ENCODE data around the gene GABRG3.

The GABRG3 gene
- long read RNA-seq, result 0 reads

DNA sequence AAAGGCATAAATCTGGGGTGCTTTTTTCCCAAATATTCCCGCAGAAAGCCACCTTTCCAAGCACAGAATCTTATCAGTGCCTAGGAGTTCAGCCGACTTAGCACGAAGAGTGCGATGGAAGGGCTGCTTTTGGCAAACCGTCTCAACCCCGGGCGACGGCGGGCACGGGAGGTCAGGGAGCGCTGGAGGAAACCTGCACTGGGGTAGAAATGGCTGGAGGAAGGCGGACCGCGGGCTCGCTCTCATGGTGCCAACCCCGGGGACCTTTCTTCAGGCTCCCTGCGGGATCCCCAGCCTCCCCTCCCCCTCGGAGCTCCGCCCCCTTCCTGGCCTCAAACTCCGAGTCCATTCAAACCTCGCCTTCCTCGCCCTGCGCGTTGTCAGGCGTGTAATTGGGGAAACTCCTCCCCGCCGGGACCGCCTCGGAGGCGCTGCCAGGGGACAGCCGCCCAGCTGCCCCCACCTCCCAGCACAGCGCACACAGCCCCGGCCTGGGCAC is at the start of gene GABRG3:
Gene GABRG3 (plus strand): TSS at position 470 of the 499 bp plus-strand sequence.
- Histone ChIP-seq H3K27ac (replicated peaks) (no peak within 1 kb of the TSS), H3K4me3 (replicated peaks; ENCODE audit: insufficient read depth, low read length) (no peak within 1 kb of the TSS), H3K27me3 (ENCODE audit: insufficient read depth, poor library complexity, severe bottlenecking) (peaks cover 13% of the 10 kb centered on the region)
- DNase-seq (ENCODE audit: low read depth in 1 of 2, low spot score in 1 of 2), result no peak
- TF ChIP-seq GABPA (IDR thresholded peaks at IDR 0.05; ENCODE audit: low read depth) (no peak), SPI1 (IDR thresholded peaks at IDR 0.05; ENCODE audit: borderline replicate concordance, low read depth) (no peak), POLR2AphosphoS5 (IDR thresholded peaks at IDR 0.05; ENCODE audit: low read depth) (no peak)
- TF ChIP-seq, protein P1, sequence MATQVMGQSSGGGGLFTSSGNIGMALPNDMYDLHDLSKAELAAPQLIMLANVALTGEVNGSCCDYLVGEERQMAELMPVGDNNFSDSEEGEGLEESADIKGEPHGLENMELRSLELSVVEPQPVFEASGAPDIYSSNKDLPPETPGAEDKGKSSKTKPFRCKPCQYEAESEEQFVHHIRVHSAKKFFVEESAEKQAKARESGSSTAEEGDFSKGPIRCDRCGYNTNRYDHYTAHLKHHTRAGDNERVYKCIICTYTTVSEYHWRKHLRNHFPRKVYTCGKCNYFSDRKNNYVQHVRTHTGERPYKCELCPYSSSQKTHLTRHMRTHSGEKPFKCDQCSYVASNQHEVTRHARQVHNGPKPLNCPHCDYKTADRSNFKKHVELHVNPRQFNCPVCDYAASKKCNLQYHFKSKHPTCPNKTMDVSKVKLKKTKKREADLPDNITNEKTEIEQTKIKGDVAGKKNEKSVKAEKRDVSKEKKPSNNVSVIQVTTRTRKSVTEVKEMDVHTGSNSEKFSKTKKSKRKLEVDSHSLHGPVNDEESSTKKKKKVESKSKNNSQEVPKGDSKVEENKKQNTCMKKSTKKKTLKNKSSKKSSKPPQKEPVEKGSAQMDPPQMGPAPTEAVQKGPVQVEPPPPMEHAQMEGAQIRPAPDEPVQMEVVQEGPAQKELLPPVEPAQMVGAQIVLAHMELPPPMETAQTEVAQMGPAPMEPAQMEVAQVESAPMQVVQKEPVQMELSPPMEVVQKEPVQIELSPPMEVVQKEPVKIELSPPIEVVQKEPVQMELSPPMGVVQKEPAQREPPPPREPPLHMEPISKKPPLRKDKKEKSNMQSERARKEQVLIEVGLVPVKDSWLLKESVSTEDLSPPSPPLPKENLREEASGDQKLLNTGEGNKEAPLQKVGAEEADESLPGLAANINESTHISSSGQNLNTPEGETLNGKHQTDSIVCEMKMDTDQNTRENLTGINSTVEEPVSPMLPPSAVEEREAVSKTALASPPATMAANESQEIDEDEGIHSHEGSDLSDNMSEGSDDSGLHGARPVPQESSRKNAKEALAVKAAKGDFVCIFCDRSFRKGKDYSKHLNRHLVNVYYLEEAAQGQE (IDR thresholded peaks at IDR 0.05; ENCODE audit: insufficient replicate concordance, low read depth), result no peak
- TF ChIP-seq, protein P2, sequence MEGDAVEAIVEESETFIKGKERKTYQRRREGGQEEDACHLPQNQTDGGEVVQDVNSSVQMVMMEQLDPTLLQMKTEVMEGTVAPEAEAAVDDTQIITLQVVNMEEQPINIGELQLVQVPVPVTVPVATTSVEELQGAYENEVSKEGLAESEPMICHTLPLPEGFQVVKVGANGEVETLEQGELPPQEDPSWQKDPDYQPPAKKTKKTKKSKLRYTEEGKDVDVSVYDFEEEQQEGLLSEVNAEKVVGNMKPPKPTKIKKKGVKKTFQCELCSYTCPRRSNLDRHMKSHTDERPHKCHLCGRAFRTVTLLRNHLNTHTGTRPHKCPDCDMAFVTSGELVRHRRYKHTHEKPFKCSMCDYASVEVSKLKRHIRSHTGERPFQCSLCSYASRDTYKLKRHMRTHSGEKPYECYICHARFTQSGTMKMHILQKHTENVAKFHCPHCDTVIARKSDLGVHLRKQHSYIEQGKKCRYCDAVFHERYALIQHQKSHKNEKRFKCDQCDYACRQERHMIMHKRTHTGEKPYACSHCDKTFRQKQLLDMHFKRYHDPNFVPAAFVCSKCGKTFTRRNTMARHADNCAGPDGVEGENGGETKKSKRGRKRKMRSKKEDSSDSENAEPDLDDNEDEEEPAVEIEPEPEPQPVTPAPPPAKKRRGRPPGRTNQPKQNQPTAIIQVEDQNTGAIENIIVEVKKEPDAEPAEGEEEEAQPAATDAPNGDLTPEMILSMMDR (IDR thresholded peaks at IDR 0.05; ENCODE audit: insufficient read depth, low read length), result no peak

DNA sequence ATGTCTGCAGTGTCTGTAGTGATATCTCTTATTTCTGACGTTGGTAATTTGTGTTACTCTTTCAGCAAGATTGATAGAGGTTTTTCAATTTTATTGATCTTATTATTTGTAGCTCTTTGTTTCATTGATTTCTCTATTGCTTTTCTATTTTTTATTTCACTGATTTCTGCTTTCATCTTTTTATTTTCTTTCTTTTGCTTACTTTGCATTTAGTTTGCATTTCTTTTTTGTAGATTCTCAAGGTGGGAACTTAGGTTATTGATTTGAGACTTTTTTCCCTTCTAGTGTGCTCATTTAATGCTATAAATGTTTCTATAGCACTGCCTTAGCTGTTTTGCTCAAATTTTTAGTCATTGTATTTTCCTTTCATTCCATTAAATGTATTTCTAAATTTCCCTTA is 49.5 kb upstream of the GABRG3 start:
- Histone ChIP-seq H3K4me3 (replicated peaks; ENCODE audit: insufficient read depth, low read length) (no peak overlapping the region), H3K27me3 (ENCODE audit: insufficient read depth, poor library complexity, severe bottlenecking) (no peaks in the 10 kb centered on the region), H3K27ac (replicated peaks) (no peak overlapping the region)
- TF ChIP-seq GABPA (IDR thresholded peaks at IDR 0.05; ENCODE audit: low read depth) (no peak), POLR2AphosphoS5 (IDR thresholded peaks at IDR 0.05; ENCODE audit: low read depth) (no peak), SPI1 (IDR thresholded peaks at IDR 0.05; ENCODE audit: borderline replicate concordance, low read depth) (no peak)
- TF ChIP-seq, protein P2 (IDR thresholded peaks at IDR 0.05; ENCODE audit: insufficient read depth, low read length), result no peak
- no peak for DNase-seq (ENCODE audit: low read depth in 1 of 2, low spot score in 1 of 2)

DNA sequence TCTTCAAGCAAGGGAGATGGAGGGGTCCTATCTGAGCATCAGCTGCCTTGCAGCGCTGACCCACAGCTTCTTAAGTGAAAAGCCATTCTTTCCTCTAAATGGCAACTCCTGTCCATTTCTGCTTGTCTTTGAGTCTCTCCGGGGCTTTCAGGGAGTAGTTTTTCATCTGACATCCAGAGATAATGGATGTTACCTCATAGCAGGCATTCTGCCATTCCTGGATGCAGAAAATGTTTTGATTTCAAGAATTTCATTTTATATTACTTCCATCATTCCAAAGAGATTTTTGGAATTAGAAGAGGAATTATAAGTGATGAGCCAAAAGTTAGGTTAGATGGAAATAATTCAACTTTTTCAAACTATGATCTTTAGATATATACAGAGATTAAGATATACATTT is 44.9 kb upstream of the GABRG3 start:
- H3K27ac ChIP-seq (replicated peaks), result no peak overlapping the region
- DNase-seq (ENCODE audit: low read depth in 1 of 2, low spot score in 1 of 2), result no peak
- TF ChIP-seq, protein P1 (IDR thresholded peaks at IDR 0.05; ENCODE audit: insufficient replicate concordance, low read depth), result no peak
- TF ChIP-seq POLR2AphosphoS5 (IDR thresholded peaks at IDR 0.05; ENCODE audit: low read depth) (no peak), GABPA (IDR thresholded peaks at IDR 0.05; ENCODE audit: low read depth) (no peak), SPI1 (IDR thresholded peaks at IDR 0.05; ENCODE audit: borderline replicate concordance, low read depth) (no peak)
- TF ChIP-seq, protein P2 (IDR thresholded peaks at IDR 0.05; ENCODE audit: insufficient read depth, low read length), result no peak
- H3K4me3 ChIP-seq (replicated peaks; ENCODE audit: insufficient read depth, low read length), result no peak overlapping the region
- no peaks in the 10 kb centered on the region for H3K27me3 ChIP-seq (ENCODE audit: insufficient read depth, poor library complexity, severe bottlenecking)

DNA sequence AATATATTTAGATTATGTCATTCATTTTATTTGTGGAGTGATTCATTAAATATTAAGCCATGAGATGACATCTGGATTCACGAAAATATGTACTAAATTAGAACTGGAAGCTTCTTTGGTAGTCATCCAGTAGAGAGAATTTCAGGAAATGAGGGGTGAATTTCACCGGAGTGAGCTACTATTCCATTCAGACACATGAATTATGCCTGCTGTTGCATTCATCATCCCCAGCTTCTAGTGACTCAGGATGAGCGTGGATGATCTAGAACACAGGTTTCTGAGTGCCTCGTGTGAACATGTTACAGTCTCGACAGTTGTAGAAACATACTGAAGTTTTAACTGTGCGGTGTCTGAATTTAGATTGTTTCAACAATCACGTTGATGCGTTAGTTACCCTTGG is 42.9 kb upstream of the GABRG3 start:
- TF ChIP-seq SPI1 (IDR thresholded peaks at IDR 0.05; ENCODE audit: borderline replicate concordance, low read depth), result no peak
- TF ChIP-seq, protein P2 (IDR thresholded peaks at IDR 0.05; ENCODE audit: insufficient read depth, low read length), result no peak
- TF ChIP-seq, protein P1 (IDR thresholded peaks at IDR 0.05; ENCODE audit: insufficient replicate concordance, low read depth), result no peak
- no peak for TF ChIP-seq GABPA (IDR thresholded peaks at IDR 0.05; ENCODE audit: low read depth)
- no peak for TF ChIP-seq POLR2AphosphoS5 (IDR thresholded peaks at IDR 0.05; ENCODE audit: low read depth)
- H3K4me3 ChIP-seq (replicated peaks; ENCODE audit: insufficient read depth, low read length), result no peak overlapping the region
- H3K27me3 ChIP-seq (ENCODE audit: insufficient read depth, poor library complexity, severe bottlenecking), result no peaks in the 10 kb centered on the region
- no peak for DNase-seq (ENCODE audit: low read depth in 1 of 2, low spot score in 1 of 2)
- no peak overlapping the region for H3K27ac ChIP-seq (replicated peaks)

All from HL-60 (cell line).